ENCODE measurements around the gene ARHGAP21.
"Not testable (repeated sequence)": the region's sequence is repeated elsewhere in the genome, so short reads cannot be mapped to it uniquely, and the experiment has no call there.

The ARHGAP21 gene

GRCh38 chr10:24658319-24658718 is 65.4 kb downstream of the ARHGAP21 start:
- H3K9ac ChIP-seq (ENCODE audit: low read depth, low read length); H3K27me3 ChIP-seq (ENCODE audit: control insufficient read depth, insufficient read depth, low read length); H3K4me3 ChIP-seq (ENCODE audit: low read depth, low read length); H3K27ac ChIP-seq (ENCODE audit: low read depth, low read length); H3K36me3 ChIP-seq (ENCODE audit: control insufficient read depth, insufficient read depth, low read length); H3K4me1 ChIP-seq (ENCODE audit: control insufficient read depth, insufficient read depth, low read length); H3K9me3 ChIP-seq (ENCODE audit: control insufficient read depth, insufficient read depth, low read length): not testable (repeated sequence)

- not testable (repeated sequence) for H3K36me3 ChIP-seq (ENCODE audit: control insufficient read depth, insufficient read depth, low read length); H3K9me3 ChIP-seq (ENCODE audit: control insufficient read depth, insufficient read depth, low read length); H3K4me3 ChIP-seq (ENCODE audit: low read depth, low read length); H3K27me3 ChIP-seq (ENCODE audit: control insufficient read depth, insufficient read depth, low read length); H3K9ac ChIP-seq (ENCODE audit: low read depth, low read length); H3K27ac ChIP-seq (ENCODE audit: low read depth, low read length); H3K4me1 ChIP-seq (ENCODE audit: control insufficient read depth, insufficient read depth, low read length)
Measured at GRCh38 chr10:24656326-24656725, 67.4 kb downstream of the ARHGAP21 start.

- Histone ChIP-seq H3K4me1 (ENCODE audit: control insufficient read depth, insufficient read depth, low read length) (peaks cover 1% of the 10 kb centered on the region), H3K9me3 (ENCODE audit: control insufficient read depth, insufficient read depth, low read length) (no peaks in the 10 kb centered on the region), H3K9ac (ENCODE audit: low read depth, low read length) (no peak overlapping the region), H3K27ac (ENCODE audit: low read depth, low read length) (no peak overlapping the region), H3K4me3 (ENCODE audit: low read depth, low read length) (no peak overlapping the region), H3K27me3 (ENCODE audit: control insufficient read depth, insufficient read depth, low read length) (no peaks in the 10 kb centered on the region), H3K36me3 (ENCODE audit: control insufficient read depth, insufficient read depth, low read length) (no peaks in the 10 kb centered on the region)
Measured at GRCh38 chr10:24652381-24652957, 71.2 kb downstream of the ARHGAP21 start.

GRCh38 chr10:24651923-24652322 is 71.8 kb downstream of the ARHGAP21 start:
- Histone ChIP-seq H3K27ac (ENCODE audit: low read depth, low read length) (no peak overlapping the region), H3K9me3 (ENCODE audit: control insufficient read depth, insufficient read depth, low read length) (no peaks in the 10 kb centered on the region), H3K36me3 (ENCODE audit: control insufficient read depth, insufficient read depth, low read length) (no peaks in the 10 kb centered on the region), H3K9ac (ENCODE audit: low read depth, low read length) (no peak overlapping the region), H3K4me1 (ENCODE audit: control insufficient read depth, insufficient read depth, low read length) (peaks cover 6% of the 10 kb centered on the region), H3K27me3 (ENCODE audit: control insufficient read depth, insufficient read depth, low read length) (no peaks in the 10 kb centered on the region), H3K4me3 (ENCODE audit: low read depth, low read length) (no peak overlapping the region)

GRCh38 chr10:24650669-24651391 is 72.9 kb downstream of the ARHGAP21 start:
- Histone ChIP-seq H3K9me3 (ENCODE audit: control insufficient read depth, insufficient read depth, low read length) (no peaks in the 10 kb centered on the region), H3K4me3 (ENCODE audit: low read depth, low read length) (no peak overlapping the region), H3K27me3 (ENCODE audit: control insufficient read depth, insufficient read depth, low read length) (no peaks in the 10 kb centered on the region), H3K4me1 (ENCODE audit: control insufficient read depth, insufficient read depth, low read length) (peaks cover 6% of the 10 kb centered on the region), H3K36me3 (ENCODE audit: control insufficient read depth, insufficient read depth, low read length) (no peaks in the 10 kb centered on the region), H3K9ac (ENCODE audit: low read depth, low read length) (no peak overlapping the region), H3K27ac (ENCODE audit: low read depth, low read length) (no peak overlapping the region)

- H3K4me1 ChIP-seq (ENCODE audit: control insufficient read depth, insufficient read depth, low read length), result peaks cover 12% of the 10 kb centered on the region
- no peak overlapping the region for H3K4me3 ChIP-seq (ENCODE audit: low read depth, low read length)
- no peaks in the 10 kb centered on the region for H3K27me3 ChIP-seq (ENCODE audit: control insufficient read depth, insufficient read depth, low read length)
- H3K27ac ChIP-seq (ENCODE audit: low read depth, low read length), result no peak overlapping the region
- no peaks in the 10 kb centered on the region for H3K9me3 ChIP-seq (ENCODE audit: control insufficient read depth, insufficient read depth, low read length)
- no peak overlapping the region for H3K9ac ChIP-seq (ENCODE audit: low read depth, low read length)
- H3K36me3 ChIP-seq (ENCODE audit: control insufficient read depth, insufficient read depth, low read length), result no peaks in the 10 kb centered on the region
Measured at GRCh38 chr10:24645784-24646183, 77.9 kb downstream of the ARHGAP21 start.

- Histone ChIP-seq H3K4me1 (ENCODE audit: control insufficient read depth, insufficient read depth, low read length) (peaks cover 12% of the 10 kb centered on the region), H3K9me3 (ENCODE audit: control insufficient read depth, insufficient read depth, low read length) (no peaks in the 10 kb centered on the region), H3K36me3 (ENCODE audit: control insufficient read depth, insufficient read depth, low read length) (no peaks in the 10 kb centered on the region), H3K27ac (ENCODE audit: low read depth, low read length) (no peak overlapping the region), H3K4me3 (ENCODE audit: low read depth, low read length) (no peak overlapping the region), H3K27me3 (ENCODE audit: control insufficient read depth, insufficient read depth, low read length) (no peaks in the 10 kb centered on the region), H3K9ac (ENCODE audit: low read depth, low read length) (no peak overlapping the region)
Measured at GRCh38 chr10:24645022-24645421, 78.7 kb downstream of the ARHGAP21 start.

GRCh38 chr10:24643679-24644209 is 79.9 kb downstream of the ARHGAP21 start:
- Histone ChIP-seq H3K36me3 (ENCODE audit: control insufficient read depth, insufficient read depth, low read length) (no peaks in the 10 kb centered on the region), H3K27me3 (ENCODE audit: control insufficient read depth, insufficient read depth, low read length) (no peaks in the 10 kb centered on the region), H3K27ac (ENCODE audit: low read depth, low read length) (no peak overlapping the region), H3K9me3 (ENCODE audit: control insufficient read depth, insufficient read depth, low read length) (no peaks in the 10 kb centered on the region), H3K4me3 (ENCODE audit: low read depth, low read length) (no peak overlapping the region), H3K9ac (ENCODE audit: low read depth, low read length) (no peak overlapping the region), H3K4me1 (ENCODE audit: control insufficient read depth, insufficient read depth, low read length) (peaks cover 12% of the 10 kb centered on the region)

- H3K4me3 ChIP-seq (ENCODE audit: low read depth, low read length), result no peak overlapping the region
- H3K4me1 ChIP-seq (ENCODE audit: control insufficient read depth, insufficient read depth, low read length), result peaks cover 12% of the 10 kb centered on the region
- H3K27me3 ChIP-seq (ENCODE audit: control insufficient read depth, insufficient read depth, low read length), result no peaks in the 10 kb centered on the region
- no peak overlapping the region for H3K9ac ChIP-seq (ENCODE audit: low read depth, low read length)
- H3K9me3 ChIP-seq (ENCODE audit: control insufficient read depth, insufficient read depth, low read length), result no peaks in the 10 kb centered on the region
- no peaks in the 10 kb centered on the region for H3K36me3 ChIP-seq (ENCODE audit: control insufficient read depth, insufficient read depth, low read length)
- no peak overlapping the region for H3K27ac ChIP-seq (ENCODE audit: low read depth, low read length)
Measured at GRCh38 chr10:24642921-24643678, 80.6 kb downstream of the ARHGAP21 start.

- H3K27me3 ChIP-seq (ENCODE audit: control insufficient read depth, insufficient read depth, low read length), result no peaks in the 10 kb centered on the region
- peaks cover 4% of the 10 kb centered on the region; the same call in 1 of the 2 replicates for H3K4me1 ChIP-seq (ENCODE audit: control insufficient read depth, insufficient read depth, low read length)
- H3K9ac ChIP-seq (ENCODE audit: low read depth, low read length), result no peak overlapping the region
- H3K36me3 ChIP-seq (ENCODE audit: control insufficient read depth, insufficient read depth, low read length), result no peaks in the 10 kb centered on the region
- no peaks in the 10 kb centered on the region for H3K9me3 ChIP-seq (ENCODE audit: control insufficient read depth, insufficient read depth, low read length)
- no peak overlapping the region for H3K4me3 ChIP-seq (ENCODE audit: low read depth, low read length)
- no peak overlapping the region for H3K27ac ChIP-seq (ENCODE audit: low read depth, low read length)
Measured at GRCh38 chr10:24639124-24639523, 84.6 kb downstream of the ARHGAP21 start.

- Histone ChIP-seq H3K36me3 (ENCODE audit: control insufficient read depth, insufficient read depth, low read length) (peaks cover 2% of the 10 kb centered on the region; the same call in 1 of the 2 replicates), H3K9me3 (ENCODE audit: control insufficient read depth, insufficient read depth, low read length) (no peaks in the 10 kb centered on the region), H3K9ac (ENCODE audit: low read depth, low read length) (no peak overlapping the region), H3K27ac (ENCODE audit: low read depth, low read length) (no peak overlapping the region), H3K27me3 (ENCODE audit: control insufficient read depth, insufficient read depth, low read length) (no peaks in the 10 kb centered on the region), H3K4me3 (ENCODE audit: low read depth, low read length) (no peak overlapping the region), H3K4me1 (ENCODE audit: control insufficient read depth, insufficient read depth, low read length) (no peaks in the 10 kb centered on the region)
Measured at GRCh38 chr10:24625778-24626177, 97.9 kb downstream of the ARHGAP21 start.

Measured in HUES48 (cell line).